Non-pigmented ciliary epithelial cell (primary cell): ENCODE results near the gene CNPY4.

Experiments used
- DNase-seq: peaks from one replicate; pipeline ENCODE4 v3.0.0-alpha.2; 2010; ENCODE audit warnings: low read depth

Gene CNPY4

GRCh38 chr7:100167912-100168323 lies 48.5 kb downstream of the CNPY4 start:
- no peak for DNase-seq

DNA sequence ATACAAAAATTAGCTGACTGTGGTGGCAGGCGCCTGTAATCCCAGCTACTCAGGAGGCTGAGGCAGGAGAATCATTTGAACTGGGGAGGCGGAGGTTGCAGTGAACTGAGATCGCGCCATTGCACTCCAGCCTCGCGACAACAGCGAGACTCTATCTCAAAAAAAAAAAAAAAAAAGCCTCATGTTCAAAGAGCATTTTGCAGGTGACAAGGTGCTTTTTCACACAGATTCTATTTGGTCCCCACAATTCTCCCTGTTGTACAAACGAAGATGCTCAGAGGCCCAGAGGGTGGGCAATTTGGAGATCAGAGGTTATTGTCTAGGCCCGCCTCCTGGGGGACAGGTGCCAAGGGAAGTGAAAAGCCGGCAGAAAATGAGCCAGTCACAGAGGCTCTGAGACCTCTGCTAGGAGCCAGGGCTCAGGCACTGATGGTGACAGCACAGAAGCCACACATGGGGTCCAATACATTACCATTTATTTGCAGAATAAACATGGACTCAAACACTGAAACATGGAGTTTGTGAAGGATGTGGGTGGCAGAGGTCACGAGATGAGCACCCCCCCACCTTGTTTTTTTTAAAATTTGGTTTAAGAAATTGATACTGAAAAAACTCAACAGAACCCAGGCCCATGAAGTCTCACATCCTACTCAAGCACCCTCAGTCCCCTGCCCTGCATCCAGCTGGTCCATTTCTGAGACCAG lies 49.9 kb downstream of the CNPY4 start:
- DNase-seq: no peak

DNA sequence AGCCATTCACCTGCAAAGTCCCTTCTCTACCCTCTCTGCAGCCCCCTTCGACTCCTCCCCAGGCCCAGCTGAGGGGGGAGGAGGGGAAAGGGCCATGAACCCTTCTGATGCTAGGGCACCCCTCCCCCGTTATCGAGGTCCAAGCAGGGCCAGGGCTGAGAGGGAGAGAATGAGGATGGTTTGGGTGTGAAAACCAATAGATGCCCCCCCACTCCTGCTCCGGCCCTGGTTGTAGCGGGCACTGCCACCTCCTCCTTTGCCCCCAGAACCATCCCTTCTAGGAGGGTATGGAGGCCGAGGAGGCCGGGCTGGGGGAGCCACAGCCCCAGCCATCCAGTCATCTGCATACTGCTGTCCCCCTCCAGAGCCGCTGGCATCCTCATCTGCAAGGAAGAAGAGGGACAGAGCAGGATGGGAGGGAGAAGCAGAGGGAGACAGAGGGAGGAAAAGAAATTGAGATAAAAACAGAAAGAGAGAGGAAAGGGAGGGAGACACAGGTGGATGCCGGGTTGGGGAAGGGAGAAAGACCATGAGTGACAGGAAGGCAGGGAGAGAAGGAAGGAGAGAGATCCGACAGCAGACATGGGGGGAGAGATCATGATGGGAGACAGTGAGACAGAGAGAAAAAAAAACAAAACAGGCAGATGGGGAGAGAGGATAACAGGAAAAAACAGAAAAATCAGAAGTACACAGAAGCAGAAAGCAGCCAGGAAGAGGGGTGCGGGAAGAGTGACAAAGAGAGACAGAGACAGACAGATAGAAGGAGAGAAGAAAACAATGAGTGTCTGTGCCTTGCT lies 50.9 kb downstream of the CNPY4 start:
- DNase-seq: no peak

DNA sequence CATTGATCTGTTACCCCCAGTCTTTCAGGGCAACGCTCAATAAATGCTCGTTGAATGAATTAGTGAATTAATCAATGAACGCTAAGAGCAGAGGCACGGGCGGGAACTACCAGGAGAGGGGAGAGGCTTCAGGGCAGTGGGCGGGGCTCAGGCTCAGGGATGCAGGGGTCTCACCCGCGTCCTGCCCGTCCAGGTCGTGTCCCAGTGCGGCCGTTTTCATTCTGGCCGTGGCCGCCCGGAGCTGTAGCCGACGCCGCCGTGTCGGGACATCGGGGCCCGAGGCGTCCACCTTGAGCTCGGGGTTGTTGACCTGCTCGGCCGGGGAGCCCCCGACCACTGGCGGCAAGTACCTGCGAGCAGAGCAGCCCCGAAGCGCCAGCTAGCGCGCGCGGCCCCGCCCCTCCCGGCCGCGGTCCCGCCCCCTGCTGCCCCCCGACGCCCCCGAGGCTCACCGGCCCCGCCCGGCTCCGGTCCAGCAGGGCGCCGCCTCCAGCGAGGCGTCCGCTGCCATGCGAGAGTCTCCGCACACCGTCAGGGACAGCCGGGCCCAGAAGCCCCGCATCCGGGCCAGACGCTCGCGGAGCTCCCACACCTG lies 51.8 kb downstream of the CNPY4 start:
- DNase-seq: no peak

GRCh38 chr7:100171840-100172239 lies 52.4 kb downstream of the CNPY4 start:
- no peak for DNase-seq

- DNase-seq: no peak
Observed at GRCh38 chr7:100173806-100174495, 54.5 kb downstream of the CNPY4 start.

DNA sequence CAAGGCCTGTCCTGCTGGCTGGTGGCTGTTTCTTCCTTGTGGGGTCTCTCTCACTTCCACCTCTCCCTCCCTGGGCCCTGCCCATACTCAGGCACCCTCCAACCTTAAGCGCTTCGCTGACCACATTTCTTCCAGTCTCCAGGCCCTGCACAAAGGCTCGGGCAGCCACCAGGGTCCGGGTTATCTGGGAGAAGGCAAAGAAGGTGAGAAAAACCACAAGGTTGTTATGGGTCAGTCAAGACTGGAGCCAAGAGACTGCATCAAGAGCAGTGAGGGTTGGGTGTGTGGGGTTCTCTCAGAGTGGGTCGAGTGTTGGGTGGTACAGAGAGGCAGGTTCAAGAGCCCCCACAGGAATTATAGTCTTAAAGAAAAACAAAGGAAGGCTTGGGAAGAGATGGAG lies 55.1 kb downstream of the CNPY4 start:
- no peak for DNase-seq
